HG03432 (cell line): ENCODE data around the gene HYCC1.
"Not testable (repeated sequence)": the region's sequence is repeated elsewhere in the genome, so short reads cannot be mapped to it uniquely, and the experiment has no call there.

ENCODE experiments used
- ATAC-seq: cut with Tn5 transposase; IDR thresholded peaks from one replicate; pipeline ENCODE4 v1.9.1; 2021; ENCODE audit warnings: mild to moderate bottlenecking, moderate library complexity; ENCODE audit not compliant: unreplicated experiment

The HYCC1 gene

DNA sequence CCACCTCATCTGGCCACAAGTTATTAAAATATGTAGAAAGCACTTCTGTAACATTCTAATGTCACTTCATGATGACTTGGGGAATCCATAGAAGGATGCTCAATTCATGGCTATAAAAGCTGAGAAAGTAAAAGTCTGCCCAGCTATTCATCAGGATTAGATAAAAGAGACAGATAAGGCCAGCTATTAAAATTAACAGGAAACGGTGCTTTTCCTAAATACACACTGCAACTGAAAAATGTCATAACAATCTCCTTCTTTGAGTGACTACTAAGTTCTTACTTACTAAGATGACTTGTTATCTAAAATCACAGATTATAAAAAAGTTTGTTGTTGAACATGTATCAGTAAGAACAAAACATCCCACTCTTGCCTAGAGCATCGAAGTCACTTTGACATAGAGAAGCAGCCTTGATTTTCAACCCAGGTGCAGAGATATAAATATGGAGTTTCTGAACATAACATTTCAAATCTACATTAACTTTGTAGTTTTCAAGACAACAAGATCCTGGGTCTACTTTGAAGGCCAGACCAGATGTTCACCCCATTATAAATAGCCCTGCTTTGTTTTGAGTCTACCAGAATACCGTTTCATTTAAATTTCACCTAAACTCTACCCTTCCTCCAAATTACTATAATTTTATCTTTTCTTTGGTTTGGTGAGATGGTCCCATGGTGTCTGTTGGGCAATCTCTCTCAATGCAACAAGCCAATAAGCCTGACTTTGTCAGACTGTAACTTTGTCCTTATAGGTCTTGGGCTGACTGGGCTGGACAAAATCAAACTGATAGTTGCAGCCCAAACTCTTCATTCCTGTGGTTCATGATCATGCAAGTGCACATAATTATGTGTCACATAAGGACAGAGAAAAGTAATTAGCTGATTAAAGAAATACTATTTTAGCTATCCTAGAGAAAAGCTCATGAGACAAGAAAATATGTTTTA is 24.0 kb downstream of the HYCC1 start:
- ATAC-seq, result no peak

DNA sequence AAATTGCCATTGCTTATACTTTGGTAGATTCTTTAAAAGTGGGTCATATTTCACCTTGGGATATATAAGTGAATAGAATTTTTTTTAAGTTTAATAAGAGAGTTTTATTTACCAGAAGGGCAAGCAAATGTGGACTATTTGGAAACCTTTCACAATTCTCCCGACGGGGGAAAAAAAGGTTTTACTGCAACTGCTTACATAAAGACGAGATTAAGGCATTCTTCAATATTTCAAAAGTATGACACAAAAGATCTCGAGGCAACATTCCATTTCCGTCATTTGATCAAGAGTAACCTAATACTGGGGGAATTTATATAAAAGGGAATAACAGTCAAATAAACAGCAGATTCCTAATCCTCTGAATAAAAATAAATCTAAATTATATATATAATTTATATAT is 28.5 kb downstream of the HYCC1 start:
- ATAC-seq, result no peak

DNA sequence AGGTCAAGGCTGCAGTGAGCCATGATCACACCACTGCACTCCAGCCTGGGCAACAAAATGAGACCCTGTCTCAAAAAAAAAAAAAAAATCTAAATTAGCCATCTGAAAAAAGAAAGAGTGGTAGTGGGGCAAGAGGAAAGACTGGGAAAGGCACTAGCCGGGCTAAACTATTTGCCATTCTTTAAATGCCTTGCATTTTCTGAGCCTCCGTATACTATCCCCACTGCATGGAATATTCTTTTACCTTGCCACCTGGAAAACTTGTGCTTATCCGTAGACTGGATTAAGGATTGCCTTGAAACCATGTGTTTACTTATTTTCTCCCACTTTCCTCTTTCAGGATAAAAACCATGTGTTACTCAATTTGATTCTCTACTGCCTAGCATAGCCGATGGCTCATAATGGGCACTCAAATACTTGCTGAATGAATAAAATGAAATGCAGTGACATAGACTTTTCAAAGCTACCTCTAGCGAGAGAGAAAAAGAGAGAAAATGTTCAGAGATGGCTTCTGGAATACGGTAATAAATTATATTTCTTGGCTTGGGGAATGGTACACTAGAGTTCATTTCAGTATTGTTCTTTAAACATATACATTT is 30.6 kb downstream of the HYCC1 start:
- ATAC-seq, result no peak

DNA sequence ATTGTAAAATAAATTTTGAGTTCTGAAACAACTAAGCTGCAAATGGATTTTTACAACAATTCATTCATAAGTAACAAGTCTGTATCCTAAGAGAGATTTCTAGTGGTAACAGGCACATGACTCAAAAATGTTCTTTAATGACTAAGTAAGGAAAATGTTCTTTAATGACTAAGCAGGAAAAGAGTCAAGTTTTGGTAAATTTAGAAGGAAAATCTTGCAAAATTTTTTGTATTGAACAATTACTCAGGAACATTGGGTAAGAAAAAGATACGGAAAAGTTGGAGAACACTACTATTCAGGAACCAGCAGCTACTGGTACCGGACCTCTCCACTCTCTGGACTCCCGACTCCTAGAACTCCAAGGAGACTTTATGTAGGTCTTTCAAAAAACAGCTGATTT is 33.5 kb downstream of the HYCC1 start:
- no peak for ATAC-seq

DNA sequence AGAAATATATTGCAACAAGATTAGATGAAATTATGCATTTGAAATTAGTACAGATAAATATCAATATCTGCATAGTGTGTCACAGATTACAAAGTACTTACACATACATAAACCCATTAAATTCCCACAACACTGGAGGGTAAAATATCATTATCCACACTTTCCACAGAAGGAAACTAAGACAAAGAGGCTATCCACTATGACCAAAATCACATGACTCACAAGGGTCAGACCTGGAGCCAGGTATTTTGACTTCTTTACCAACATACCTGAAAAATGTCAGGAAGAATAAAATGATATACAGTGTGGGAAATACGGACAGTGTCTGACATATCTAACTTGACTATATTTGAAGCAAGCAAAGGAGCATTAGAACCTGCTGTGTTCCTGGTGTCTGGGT is 34.1 kb downstream of the HYCC1 start:
- no peak for ATAC-seq

DNA sequence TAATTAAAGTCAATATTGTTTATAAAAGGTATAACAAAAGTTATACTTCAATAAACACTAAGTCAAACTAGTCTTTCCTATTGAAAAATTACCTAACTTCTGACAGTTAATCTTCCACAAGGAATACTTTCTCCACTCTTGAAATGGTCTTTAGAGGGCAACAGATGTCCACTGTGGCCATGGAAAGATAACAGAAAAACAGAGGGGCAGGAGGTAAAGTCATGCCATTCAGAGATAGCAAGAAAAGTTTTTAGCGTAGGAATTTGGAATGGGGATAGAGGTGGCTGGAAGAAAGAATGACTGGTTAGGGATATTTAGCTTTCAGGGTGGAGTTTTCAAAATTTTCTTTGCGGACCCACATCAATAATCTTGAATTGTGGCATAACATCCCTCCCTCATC is 34.7 kb downstream of the HYCC1 start:
- no peak for ATAC-seq

DNA sequence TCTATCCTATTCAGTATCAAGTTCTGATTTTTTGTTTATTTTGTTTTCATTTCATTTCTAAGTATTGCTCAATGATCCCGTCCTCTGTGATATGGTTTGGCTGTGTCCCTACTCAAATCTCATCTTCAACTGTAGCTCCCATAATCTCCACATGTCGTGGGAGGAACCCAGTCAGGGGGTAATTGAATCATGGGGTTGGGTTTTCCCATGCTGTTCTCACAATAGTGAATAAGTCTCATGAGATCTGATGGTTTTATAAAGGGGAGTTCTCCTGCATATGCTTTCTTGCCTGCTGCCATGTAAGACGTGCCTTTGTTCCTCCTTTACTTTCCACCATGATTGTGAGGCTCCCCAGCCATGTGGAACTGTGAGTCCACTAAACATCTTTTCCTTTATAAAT is 39.3 kb downstream of the HYCC1 start:
- ATAC-seq, result not testable (repeated sequence)

DNA sequence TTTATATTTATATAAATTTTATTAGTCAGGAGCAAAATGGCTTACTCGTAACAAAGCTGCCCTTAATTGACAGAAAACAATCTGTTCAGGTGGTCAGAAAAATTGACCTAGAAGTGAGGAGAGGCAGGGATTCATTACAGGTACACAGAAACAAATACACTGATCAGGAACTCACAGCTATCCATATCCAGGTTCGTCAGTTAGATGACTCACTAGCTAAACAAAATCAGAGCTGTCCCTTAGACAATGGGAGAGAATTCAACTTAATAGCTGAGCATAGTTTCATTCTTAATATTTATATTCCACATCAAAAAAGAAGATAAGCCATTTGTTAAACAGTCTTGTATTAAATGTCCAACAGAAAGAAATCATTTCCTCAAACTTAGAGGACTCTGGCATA is 41.7 kb downstream of the HYCC1 start:
- no peak for ATAC-seq

DNA sequence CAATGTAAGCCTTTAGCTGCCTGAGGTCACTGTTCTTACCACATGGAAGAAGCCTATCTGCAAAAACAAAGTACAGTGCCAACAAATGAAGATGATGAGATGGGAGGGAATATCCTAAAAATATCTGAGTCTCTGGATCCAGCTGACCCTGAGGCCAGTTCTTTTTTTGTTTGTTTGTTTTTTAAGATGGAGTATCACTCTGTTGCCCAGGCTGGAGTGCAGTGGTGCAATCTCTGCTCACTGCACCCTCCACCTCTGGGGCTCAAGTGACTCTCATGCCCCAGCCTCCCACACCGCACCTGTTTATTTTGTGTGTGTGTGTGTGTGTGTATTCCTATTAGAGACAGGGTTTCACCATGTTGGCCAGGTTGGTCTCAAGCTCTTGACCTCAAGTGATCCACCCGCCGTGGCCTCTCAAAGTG is 44.9 kb downstream of the HYCC1 start:
- no peak for ATAC-seq
